A549 (cell line): ENCODE data around the gene TMEM163. TPM values are rescaled to one million over a fixed set of nuclear protein-coding genes. Genes with fewer than 3 reads are reported as not detected.

Experiments used
- ATAC-seq, 2 experiments: fragments of 200-7000 bp in 1 of 2; fragments of >200 bp in 1 of 2; cut with Nextera tagmentation in 1 of 2; cut with Tn5 transposase in 1 of 2; 3 replicates each; pipeline versions ENCODE4 v1.8.0 to v1.9.1; 2018 to 2020; ENCODE audit warnings: mild to moderate bottlenecking in 1 of 2, moderate library complexity in 1 of 2
- CTCF ChIA-PET: fragments of 300-600 bp; sonication (Branson Sonifier 250); formaldehyde crosslinking; extraction: SDS; loops from one replicate; lab custom pipeline; 2021; ENCODE audit warnings: antibody characterized with exemption, inconsistent platforms; lab: Yijun Ruan, JAX
- POLR2A ChIA-PET: fragments of 350-600 bp; formaldehyde crosslinking; extraction: SDS; loops from one replicate; lab custom pipeline; 2021; ENCODE audit warnings: antibody characterized with exemption, inconsistent platforms; lab: Yijun Ruan, JAX
- DNase-seq, 2 experiments: peaks; one replicate each; pipeline versions ENCODE4 v3.0.0 to v3.0.0-alpha.2; 2011 to 2016; ENCODE audit warnings: low read depth in 1 of 2, low spot score in 1 of 2
- FAIRE-seq: peaks from 2 replicates; lab custom pipeline; 2011; peaks lifted over from hg19 to GRCh38; lab: Jason Lieb, UNC
- H3K27ac ChIP-seq, 2 experiments: fragments of >200 bp; sonication (Bioruptor Twin); formaldehyde crosslinking; 3 replicates each; pipeline ENCODE4 v1.5.1; 2016 to 2017
- H3K4me1 ChIP-seq: fragments of >200 bp; sonication (Bioruptor Twin); formaldehyde crosslinking; 3 replicates; pipeline ENCODE4 v1.6.1; 2016
- H3K4me2 ChIP-seq: fragments of >200 bp; sonication (Bioruptor Twin); formaldehyde crosslinking; 3 replicates; pipeline ENCODE4 v1.6.1; 2016
- H3K4me3 ChIP-seq: fragments of >200 bp; sonication (Bioruptor Twin); formaldehyde crosslinking; 3 replicates; pipeline ENCODE4 v1.5.1; 2016
- H3K9me3 ChIP-seq: fragments of >200 bp; sonication (Bioruptor Twin); formaldehyde crosslinking; 3 replicates; pipeline ENCODE4 v1.6.1; 2016
- BHLHE40 ChIP-seq: IDR thresholded peaks from 2 replicates; pipeline ENCODE4 v1.6.1; 2012; ENCODE audit warnings: low read depth, low read length, inconsistent platforms
- EHF ChIP-seq: fragments of 250-450 bp; sonication (Bioruptor Pico); IDR thresholded peaks from 2 replicates; pipeline ENCODE4 v1.5.0; 2020; ENCODE audit warnings: mild to moderate bottlenecking
- EP300 ChIP-seq, 2 experiments: fragments of >200 bp; sonication (Bioruptor Twin); formaldehyde crosslinking; IDR thresholded peaks; 2 replicates in 1 of 2; 3 replicates in 1 of 2; pipeline ENCODE4 v1.6.1; 2016 to 2017
- ESRRA ChIP-seq: fragments of 150-350 bp; IDR thresholded peaks from 2 replicates; pipeline ENCODE4 v1.6.1; 2014; ENCODE audit warnings: mild to moderate bottlenecking, low read length, borderline replicate concordance
- FOSB ChIP-seq: fragments of 250-450 bp; sonication (Bioruptor Pico); IDR thresholded peaks from 2 replicates; pipeline ENCODE4 v1.5.0; 2020; ENCODE audit warnings: mild to moderate bottlenecking, moderate library complexity
- GATA3 ChIP-seq: IDR thresholded peaks from 2 replicates; pipeline ENCODE4 v1.6.1; 2012; ENCODE audit warnings: borderline replicate concordance
- HEYL ChIP-seq: fragments of 250-450 bp; sonication (Bioruptor Pico); IDR thresholded peaks from 2 replicates; pipeline ENCODE4 v1.8.0; 2021; ENCODE audit warnings: mild to moderate bottlenecking, moderate library complexity
- HMGXB4 ChIP-seq: fragments of 250-450 bp; sonication (Bioruptor Pico); IDR thresholded peaks from 2 replicates; pipeline ENCODE4 v1.5.0; 2021; ENCODE audit warnings: mild to moderate bottlenecking, moderate library complexity, borderline replicate concordance
- HOXB13 ChIP-seq: fragments of 250-450 bp; sonication (Bioruptor Pico); IDR thresholded peaks from 2 replicates; pipeline ENCODE4 v1.5.0; 2020; ENCODE audit warnings: low read depth, mild to moderate bottlenecking, moderate library complexity
- JUN ChIP-seq, 2 experiments: fragments of >200 bp; sonication (Bioruptor Twin); formaldehyde crosslinking; IDR thresholded peaks; 2 replicates in 1 of 2; 3 replicates in 1 of 2; pipeline ENCODE4 v1.6.1; 2016 to 2017
- JUNB ChIP-seq: fragments of >200 bp; sonication (Bioruptor Twin); formaldehyde crosslinking; IDR thresholded peaks from 2 replicates; pipeline ENCODE4 v1.6.1; 2016
- KDM5A ChIP-seq: fragments of 200-600 bp; sonication (generic); IDR thresholded peaks from 2 replicates; pipeline ENCODE4 v1.6.1; 2016; ENCODE audit warnings: antibody characterized with exemption, mild to moderate bottlenecking
- MAX ChIP-seq: IDR thresholded peaks from 2 replicates; pipeline ENCODE4 v1.6.1; 2012
- MAZ ChIP-seq: fragments of 150-350 bp; IDR thresholded peaks from 2 replicates; pipeline ENCODE4 v1.6.1; 2014; ENCODE audit warnings: antibody characterized with exemption, low read depth, low read length, borderline replicate concordance
- MYC ChIP-seq: IDR thresholded peaks from 2 replicates; pipeline ENCODE4 v1.6.1; 2012; ENCODE audit warnings: mild to moderate bottlenecking, inconsistent platforms, low read length, improper control_type of control experiment, borderline replicate concordance
- NR3C1 ChIP-seq: fragments of >200 bp; sonication (Bioruptor Twin); formaldehyde crosslinking; IDR thresholded peaks from 3 replicates; pipeline ENCODE4 v1.6.1; 2017
- PBX3 ChIP-seq: IDR thresholded peaks from 2 replicates; pipeline ENCODE4 v1.6.1; 2012
- POLR2A ChIP-seq: IDR thresholded peaks from 2 replicates; pipeline ENCODE4 v1.6.1; 2012; ENCODE audit warnings: mild to moderate bottlenecking, low read length
- POLR2AphosphoS2 ChIP-seq: conservative IDR thresholded peaks from 2 replicates; pipeline ENCODE4 v1.6.1; 2012; ENCODE audit warnings: low read length, improper control_type of control experiment, inconsistent platforms
- RAD21 ChIP-seq, 2 experiments: fragments of >200 bp in 1 of 2; sonication (Bioruptor Twin) in 1 of 2; formaldehyde crosslinking in 1 of 2; IDR thresholded peaks in 1 of 2; conservative IDR thresholded peaks in 1 of 2; 2 replicates in 1 of 2; 3 replicates in 1 of 2; pipeline ENCODE4 v1.6.1; 2012 to 2018; ENCODE audit warnings: inconsistent platforms in 1 of 2
- RCOR1 ChIP-seq: fragments of 150-350 bp; IDR thresholded peaks from 2 replicates; pipeline ENCODE4 v1.6.1; 2014; ENCODE audit warnings: antibody characterized with exemption, low read length, low read depth
- SMC3 ChIP-seq: fragments of >200 bp; sonication (Bioruptor Twin); formaldehyde crosslinking; IDR thresholded peaks from 3 replicates; pipeline ENCODE4 v1.6.1; 2018; ENCODE audit warnings: inconsistent platforms
- ZFP36 ChIP-seq: fragments of 450-650 bp; IDR thresholded peaks from 2 replicates; pipeline ENCODE4 v1.6.1; 2014; ENCODE audit warnings: borderline replicate concordance; ENCODE audit not compliant: partially characterized antibody
- ZNF302 ChIP-seq: fragments of 250-450 bp; sonication (Bioruptor Pico); IDR thresholded peaks from 2 replicates; pipeline ENCODE4 v1.9.0; 2021; ENCODE audit warnings: inconsistent platforms, mild to moderate bottlenecking, moderate library complexity
- ZSCAN20 ChIP-seq: fragments of 250-450 bp; sonication (Bioruptor Pico); IDR thresholded peaks from 2 replicates; pipeline ENCODE4 v1.8.0; 2022; ENCODE audit warnings: mild to moderate bottlenecking, moderate library complexity
- WGBS: methylation state at CpG from one replicate; pipeline ENCODE4 v1.1.6; 2017; ENCODE audit errors: missing lambda C conversion rate; 5-methylcytosine and 5-hydroxymethylcytosine counted together
- polyA plus RNA-seq, 4 experiments: library from polyadenylated mRNA; depleted of rRNA in 3 of 4; stranded (reverse); fragments of >200 nt; fragmentation: RNase III in 1 of 4; extraction: RNeasy Plus Mini Kit Qiagen cat#74134 plus additional on column Dnase treatment in 1 of 4; gene quantifications; 2 replicates in 3 of 4; 3 replicates in 1 of 4; pipeline ENCODE4 v1.2.3, GENCODE V29; 2011 to 2017
- TF ChIP-seq, protein P1 (sequence below): fragments of 450-650 bp; IDR thresholded peaks from 2 replicates; pipeline ENCODE4 v1.6.1; 2014; ENCODE audit warnings: antibody characterized with exemption

The TMEM163 gene
- polyA plus RNA-seq, 2 of the 4 experiments (the other 2 are of a cell fraction), result not detected

DNA sequence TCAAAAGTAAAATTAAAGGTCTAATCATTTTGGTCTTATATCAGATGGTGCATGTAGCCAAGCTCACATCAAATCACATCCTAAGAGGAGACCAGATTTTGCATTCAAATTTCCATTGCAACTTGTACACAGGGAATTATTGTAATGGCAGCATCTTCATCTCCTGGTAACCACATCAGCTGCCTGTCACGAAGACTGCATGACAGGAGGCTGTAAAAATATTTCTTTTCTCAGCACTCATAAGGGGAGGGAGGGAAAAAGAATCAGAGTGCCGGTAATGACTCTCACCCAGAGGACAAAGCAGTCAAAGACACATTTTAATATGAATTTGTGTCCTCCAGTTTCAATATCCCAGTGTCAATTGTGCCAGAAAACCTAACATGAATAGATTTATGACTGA is 216.7 kb downstream of the TMEM163 start (continued):
- TF ChIP-seq HMGXB4 (no peak), ZNF302 (no peak), GATA3 (no peak)
- TF ChIP-seq, all 56 proteins: peak for 0

- no peak for DNase-seq
- POLR2A ChIA-PET, result no interaction called here
- CTCF ChIA-PET, result no interaction called here
- H3K27ac ChIP-seq, result no peak overlapping the region
- no peak overlapping the region for H3K4me2 ChIP-seq
- TF ChIP-seq RCOR1, result no peak
- no peak for TF ChIP-seq MAZ
- no peak for TF ChIP-seq MYC
- TF ChIP-seq JUN (IDR thresholded peaks at IDR 0.05), result no peak
- no peak for TF ChIP-seq EP300 (IDR thresholded peaks at IDR 0.05)
- no peak for TF ChIP-seq ZNF302
- TF ChIP-seq SMC3, result no peak
- no peak for TF ChIP-seq RAD21 (conservative IDR thresholded peaks at IDR 0.05 in 1 of 2, IDR thresholded peaks at IDR 0.05 in 1 of 2)
- no peak for TF ChIP-seq PBX3
- no peak for TF ChIP-seq NR3C1
- no peak for TF ChIP-seq ESRRA
- no peak for TF ChIP-seq ZSCAN20 (CRISPR knock-in tag)
- no peak for TF ChIP-seq JUNB
- no peak for TF ChIP-seq MAX
- TF ChIP-seq HOXB13 (CRISPR knock-in tag), result no peak
- TF ChIP-seq KDM5A, result no peak
- no peak for TF ChIP-seq FOSB (CRISPR knock-in tag)
- TF ChIP-seq EHF, result no peak
- no peak for TF ChIP-seq HEYL (CRISPR knock-in tag)
- no peak for TF ChIP-seq BHLHE40
- 32% methylated on average over 6 of the region's 6 CpGs for WGBS
- no peaks in the 10 kb centered on the region for H3K9me3 ChIP-seq
- H3K4me1 ChIP-seq, result no peaks in the 10 kb centered on the region
- no peak for ATAC-seq
- H3K4me3 ChIP-seq, result no peak overlapping the region
- no peak for FAIRE-seq
Observed at GRCh38 chr2:134501476-134502091, 217.2 kb downstream of the TMEM163 start.

DNA sequence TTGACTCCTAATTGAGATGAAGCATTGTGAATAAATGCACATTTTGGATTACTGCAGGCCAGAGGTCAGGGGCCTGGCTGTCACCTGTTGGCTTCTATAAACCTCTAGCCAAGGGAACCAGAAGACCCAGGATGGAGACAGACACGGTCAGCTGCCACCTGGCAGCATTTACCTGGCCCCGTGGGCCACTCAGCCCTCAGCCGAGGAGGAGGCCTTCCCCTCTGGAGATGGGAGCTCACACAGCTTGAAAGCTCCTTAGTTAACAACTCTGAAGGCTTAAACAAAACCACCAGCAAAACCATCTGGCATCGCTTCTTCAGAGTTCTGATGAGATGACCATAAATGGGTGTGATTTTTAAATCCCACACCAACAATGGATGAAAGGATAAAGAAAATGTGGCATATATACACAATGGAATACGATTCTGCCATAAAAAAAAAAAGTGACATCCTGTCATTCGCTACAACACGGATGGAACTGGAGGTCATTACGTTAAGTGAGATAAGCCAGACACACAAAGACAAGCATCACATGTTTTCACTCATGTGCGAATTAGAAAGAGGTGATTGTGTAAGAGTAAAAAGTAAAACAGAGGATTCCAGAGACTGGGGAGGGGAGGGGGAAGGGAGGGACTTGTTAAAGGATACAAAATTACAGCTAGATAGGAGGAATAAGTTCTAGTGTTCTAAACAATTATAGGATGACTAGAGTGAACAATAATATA is 218.4 kb downstream of the TMEM163 start:
- H3K27ac ChIP-seq, result no peak overlapping the region
- CTCF ChIA-PET, result no interaction called here
- POLR2A ChIA-PET, result no interaction called here

More for the DNA sequence above, 218.4 kb downstream of the TMEM163 start:
- TF ChIP-seq JUNB (no peak), ZFP36 (no peak), POLR2AphosphoS2 (no peak), POLR2A (no peak), PBX3 (no peak)
- TF ChIP-seq, protein P1, sequence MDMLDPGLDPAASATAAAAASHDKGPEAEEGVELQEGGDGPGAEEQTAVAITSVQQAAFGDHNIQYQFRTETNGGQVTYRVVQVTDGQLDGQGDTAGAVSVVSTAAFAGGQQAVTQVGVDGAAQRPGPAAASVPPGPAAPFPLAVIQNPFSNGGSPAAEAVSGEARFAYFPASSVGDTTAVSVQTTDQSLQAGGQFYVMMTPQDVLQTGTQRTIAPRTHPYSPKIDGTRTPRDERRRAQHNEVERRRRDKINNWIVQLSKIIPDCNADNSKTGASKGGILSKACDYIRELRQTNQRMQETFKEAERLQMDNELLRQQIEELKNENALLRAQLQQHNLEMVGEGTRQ, result no peak
- Histone ChIP-seq H3K9me3 (no peaks in the 10 kb centered on the region), H3K4me1 (no peaks in the 10 kb centered on the region), H3K4me2 (no peak overlapping the region), H3K4me3 (no peak overlapping the region)
- ATAC-seq (no peak), FAIRE-seq (no peak), DNase-seq (no peak)
- 47% methylated on average over 9 of the region's 9 CpGs for WGBS
